Tibial nerve (tissue), 3 donors: Measurements from ENCODE around the gene ADAMTSL1.

ENCODE experiments used
- EP300 ChIP-seq, 2 donors: sonication (generic); formaldehyde crosslinking; IDR thresholded peaks; one replicate each; pipeline ENCODE4 v1.6.1; 2017; ENCODE audit warnings: antibody characterized with exemption in 2 of 2, mild to moderate bottlenecking in 1 of 2
- POLR2A ChIP-seq, 2 donors: fragments of 450-650 bp; IDR thresholded peaks; one replicate each; pipeline ENCODE4 v1.6.1; 2017; ENCODE audit warnings: antibody characterized with exemption in 2 of 2, mild to moderate bottlenecking in 2 of 2, moderate library complexity in 2 of 2

GRCh38 chr9:18694959-18695668 is 221.2 kb downstream of the ADAMTSL1 start:
- no peak for TF ChIP-seq POLR2A (IDR thresholded peaks at IDR 0.05)
- TF ChIP-seq EP300 (IDR thresholded peaks at IDR 0.05), result no peak
